ENCODE results near the gene PRDX2. TPM values are rescaled to one million over a fixed set of nuclear protein-coding genes. Genes with fewer than 3 reads are reported as not detected.
A peak's percentile ranks its signal among the peaks of the same experiment; 100 is the strongest.
"Not testable (repeated sequence)": the region's sequence is repeated elsewhere in the genome, so short reads cannot be mapped to it uniquely, and the experiment has no call there.

The PRDX2 gene
- total RNA-seq, result 100 to 1,000 TPM; 251 to 262 TPM

GRCh38 chr19:12801466-12802266 is at the start of gene PRDX2, which contains the start of gene THSD8:
PRDX2 (minus strand) TSS chr19:12801800; CDS start chr19:12801261, 539 bp downstream.
THSD8 (plus strand) TSS chr19:12802069; CDS start chr19:12802072, 3 bp downstream.
- peaks cover 24% of the 10 kb centered on the region for H3K4me1 Mint-ChIP-seq (ENCODE audit: low read depth)
- POLR2A ChIA-PET, result interaction anchor here (0.7 to 2.8 kb wide), 11 partner anchors 9 to 106 kb away, joined by 3 to 10 read pairs (median 5); partner anchors contain the start of genes FBXW9, GET3, JUNB and TRIR
- H3K27me3 Mint-ChIP-seq, result peaks cover 2% of the 10 kb centered on the region
- peak within 1 kb of the TSS; percentile 90 for H3K4me3 Mint-ChIP-seq
- DNase-seq, result peak; percentile 81
- peak; percentile 74 for ATAC-seq
- H3K27ac Mint-ChIP-seq, result peak within 1 kb of the TSS; percentile 81
- no peaks in the 10 kb centered on the region for H3K9me3 Mint-ChIP-seq
- CTCF ChIA-PET, result interaction anchor here (1.1 to 14.2 kb wide), 8 partner anchors 9 to 125 kb away, joined by 3 to 480 read pairs (median 32); no protein-coding TSS in a partner anchor
- H3K36me3 Mint-ChIP-seq (ENCODE audit: low read depth), result peaks cover 17% of the 10 kb centered on the region
- TF ChIP-seq CTCF (IDR thresholded peaks at IDR 0.05), result peak; percentile 23
- intact Hi-C loops (cut with micrococcal nuclease), result no loop called here

GRCh38 chr19:12847159-12848139 is 45.8 kb upstream of the PRDX2 start:
- peak; percentile 100 for TF ChIP-seq CTCF (IDR thresholded peaks at IDR 0.05)
- Mint-ChIP-seq H3K36me3 (ENCODE audit: low read depth) (no peaks in the 10 kb centered on the region), H3K9me3 (no peaks in the 10 kb centered on the region), H3K4me1 (ENCODE audit: low read depth) (peaks cover 3% of the 10 kb centered on the region), H3K27me3 (peaks cover 25% of the 10 kb centered on the region), H3K4me3 (peak overlapping the region; percentile 67), H3K27ac (peak overlapping the region; percentile 63)
- intact Hi-C loops (cut with micrococcal nuclease), result loop anchor here (5.0 kb wide), 1 partner anchor 85 kb away; no protein-coding TSS in a partner anchor
- DNase-seq, result peak; percentile 91
- CTCF ChIA-PET, result interaction anchor here (0.6 to 6.7 kb wide), 62 partner anchors 10 to 309 kb away, joined by 3 to 118 read pairs (median 5); partner anchors contain the start of genes DNASE2, GCDH, JUNB and MAN2B1
- POLR2A ChIA-PET, result interaction anchor here (0.6 to 1.7 kb wide), 7 partner anchors 14 to 936 kb away, joined by 3 to 7 read pairs (median 3); partner anchors contain the start of genes FBXW9, JUNB, PRDX2 and RNASEH2A
- ATAC-seq, result peak; percentile 99

- intact Hi-C loops (cut with micrococcal nuclease), result loop anchor here (5.0 kb wide), 1 partner anchor 84 kb away; no protein-coding TSS in a partner anchor
- not testable (repeated sequence) for ATAC-seq; DNase-seq; H3K4me1 Mint-ChIP-seq (ENCODE audit: low read depth); H3K27ac Mint-ChIP-seq; H3K36me3 Mint-ChIP-seq (ENCODE audit: low read depth); H3K9me3 Mint-ChIP-seq
- peaks cover 30% of the 10 kb centered on the region for H3K27me3 Mint-ChIP-seq
- H3K4me3 Mint-ChIP-seq, result peak overlapping the region; percentile 67
- ChIA-PET POLR2A (interaction anchor here (0.9 to 1.7 kb wide), 3 partner anchors 45 to 90 kb away, joined by 3 to 7 read pairs (median 4); partner anchors contain the start of genes JUNB, PRDX2 and THSD8), CTCF (interaction anchor here (0.6 to 6.7 kb wide), 39 partner anchors 9 to 308 kb away, joined by 3 to 118 read pairs (median 10); partner anchors contain the start of genes GCDH, JUNB, MAN2B1 and RNASEH2A)
These were observed 45.0 kb upstream of the PRDX2 start for GRCh38 chr19:12846613-12847012.

- CTCF ChIA-PET, result interaction anchor here (0.7 to 6.7 kb wide), 3 partner anchors 48 to 86 kb away, joined by 3 to 118 read pairs (median 4); no protein-coding TSS in a partner anchor
- H3K4me3 Mint-ChIP-seq, result no peak overlapping the region
- no peaks in the 10 kb centered on the region for H3K36me3 Mint-ChIP-seq (ENCODE audit: low read depth)
- H3K4me1 Mint-ChIP-seq (ENCODE audit: low read depth), result peaks cover 23% of the 10 kb centered on the region
- no peaks in the 10 kb centered on the region for H3K9me3 Mint-ChIP-seq
- no peak for DNase-seq
- intact Hi-C loops (cut with micrococcal nuclease), result no loop called here
- TF ChIP-seq CTCF (IDR thresholded peaks at IDR 0.05), result no peak
- no peak overlapping the region for H3K27ac Mint-ChIP-seq
- POLR2A ChIA-PET, result no interaction called here
- no peak for ATAC-seq
- H3K27me3 Mint-ChIP-seq, result peaks cover 55% of the 10 kb centered on the region
These were observed 42.6 kb upstream of the PRDX2 start for GRCh38 chr19:12843999-12844732.

Data from activated CD8-positive, alpha-beta T cell treated with anti-CD3 and anti-CD28 coated beads for 36 hours (primary cell).